HEK293 (cell line): ENCODE results near the gene TMIGD2.

ENCODE experiments used
- GFI1B ChIP-seq: fragments of 450-650 bp; formaldehyde crosslinking; IDR thresholded peaks from 2 replicates; pipeline ENCODE4 v1.5.1; 2016; ENCODE audit warnings: missing biosample characterization, missing genetic modification characterization
- KLF10 ChIP-seq: fragments of 450-650 bp; IDR thresholded peaks from 2 replicates; pipeline ENCODE4 v1.5.1; 2018; ENCODE audit warnings: missing biosample characterization, mild to moderate bottlenecking, missing genetic modification characterization
- KLF16 ChIP-seq: fragments of 450-650 bp; formaldehyde crosslinking; IDR thresholded peaks from 2 replicates; pipeline ENCODE4 v1.5.1; 2017; ENCODE audit warnings: missing biosample characterization, missing genetic modification characterization
- OVOL3 ChIP-seq: fragments of 450-650 bp; formaldehyde crosslinking; IDR thresholded peaks from 2 replicates; pipeline ENCODE4 v1.5.1; 2016; ENCODE audit warnings: missing biosample characterization, missing genetic modification characterization
- RBAK ChIP-seq: fragments of 450-650 bp; formaldehyde crosslinking; IDR thresholded peaks from 2 replicates; pipeline ENCODE4 v1.5.1; 2016; ENCODE audit warnings: missing biosample characterization, missing genetic modification characterization
- SP3 ChIP-seq: fragments of 450-650 bp; formaldehyde crosslinking; IDR thresholded peaks from 2 replicates; pipeline ENCODE4 v1.5.1; 2016; ENCODE audit warnings: missing biosample characterization, missing genetic modification characterization
- ZBTB1 ChIP-seq: fragments of 450-650 bp; formaldehyde crosslinking; IDR thresholded peaks from 2 replicates; pipeline ENCODE4 v1.5.1; 2016; ENCODE audit warnings: missing biosample characterization, missing genetic modification characterization
- ZBTB48 ChIP-seq: fragments of 450-650 bp; formaldehyde crosslinking; IDR thresholded peaks from 2 replicates; pipeline ENCODE4 v1.5.1; 2016; ENCODE audit warnings: missing biosample characterization, missing genetic modification characterization
- ZFP69B ChIP-seq: fragments of 450-650 bp; formaldehyde crosslinking; IDR thresholded peaks from 2 replicates; pipeline ENCODE4 v1.5.1; 2016; ENCODE audit warnings: missing biosample characterization, missing genetic modification characterization
- ZNF423 ChIP-seq: fragments of 450-650 bp; formaldehyde crosslinking; IDR thresholded peaks from 2 replicates; pipeline ENCODE4 v1.5.1; 2016; ENCODE audit warnings: missing biosample characterization, missing genetic modification characterization
- ZNF560 ChIP-seq: fragments of 450-650 bp; formaldehyde crosslinking; IDR thresholded peaks from 2 replicates; pipeline ENCODE4 v1.5.1; 2017; ENCODE audit warnings: missing biosample characterization, missing genetic modification characterization, borderline replicate concordance
- ZNF596 ChIP-seq: fragments of 450-650 bp; IDR thresholded peaks from 2 replicates; pipeline ENCODE4 v1.5.0; 2018; ENCODE audit warnings: missing biosample characterization, mild to moderate bottlenecking, missing genetic modification characterization, moderate library complexity
- ZNF629 ChIP-seq: fragments of 450-650 bp; formaldehyde crosslinking; IDR thresholded peaks from 2 replicates; pipeline ENCODE4 v1.5.1; 2017; ENCODE audit warnings: missing biosample characterization, missing genetic modification characterization
- ZNF76 ChIP-seq: fragments of 450-650 bp; formaldehyde crosslinking; IDR thresholded peaks from 2 replicates; pipeline ENCODE4; 2016; ENCODE audit warnings: low read depth, missing biosample characterization, missing genetic modification characterization, borderline replicate concordance
- ZSCAN16 ChIP-seq: fragments of 450-650 bp; formaldehyde crosslinking; IDR thresholded peaks from 2 replicates; pipeline ENCODE4 v1.5.1; 2016; ENCODE audit warnings: missing biosample characterization, missing genetic modification characterization
- ZXDB ChIP-seq: fragments of 450-650 bp; formaldehyde crosslinking; IDR thresholded peaks from 2 replicates; pipeline ENCODE4 v1.5.1; 2016; ENCODE audit warnings: missing biosample characterization, missing genetic modification characterization
- TF ChIP-seq, protein P1 (sequence below): fragments of 450-650 bp; formaldehyde crosslinking; IDR thresholded peaks from 2 replicates; pipeline ENCODE4 v1.5.1; 2016; ENCODE audit warnings: missing biosample characterization, missing genetic modification characterization
- TF ChIP-seq, protein P2 (sequence below): fragments of 450-650 bp; formaldehyde crosslinking; IDR thresholded peaks from 2 replicates; pipeline ENCODE4 v1.5.1; 2016; ENCODE audit warnings: missing biosample characterization, missing genetic modification characterization
- TF ChIP-seq, protein P3 (sequence below): fragments of 450-650 bp; formaldehyde crosslinking; IDR thresholded peaks from 2 replicates; pipeline ENCODE4 v1.5.1; 2016; ENCODE audit warnings: missing biosample characterization, missing genetic modification characterization, low read depth
- TF ChIP-seq, protein P4 (sequence below): fragments of 450-650 bp; formaldehyde crosslinking; IDR thresholded peaks from 2 replicates; pipeline ENCODE4 v1.5.1; 2016; ENCODE audit warnings: missing biosample characterization, missing genetic modification characterization
- TF ChIP-seq, protein P5 (sequence below): fragments of 450-650 bp; formaldehyde crosslinking; IDR thresholded peaks from 2 replicates; pipeline ENCODE4 v1.5.1; 2016; ENCODE audit warnings: missing biosample characterization, missing genetic modification characterization
- TF ChIP-seq, protein P6 (sequence below): IDR thresholded peaks from 2 replicates; pipeline ENCODE4 v1.6.1; 2011; ENCODE audit warnings: mild to moderate bottlenecking, low read depth, low read length, borderline replicate concordance
- TF ChIP-seq, protein P7 (sequence below): fragments of 450-650 bp; formaldehyde crosslinking; conservative IDR thresholded peaks from 2 replicates; pipeline ENCODE4 v1.5.1; 2016; ENCODE audit warnings: low read depth, missing biosample characterization, missing genetic modification characterization

TMIGD2 gene

DNA sequence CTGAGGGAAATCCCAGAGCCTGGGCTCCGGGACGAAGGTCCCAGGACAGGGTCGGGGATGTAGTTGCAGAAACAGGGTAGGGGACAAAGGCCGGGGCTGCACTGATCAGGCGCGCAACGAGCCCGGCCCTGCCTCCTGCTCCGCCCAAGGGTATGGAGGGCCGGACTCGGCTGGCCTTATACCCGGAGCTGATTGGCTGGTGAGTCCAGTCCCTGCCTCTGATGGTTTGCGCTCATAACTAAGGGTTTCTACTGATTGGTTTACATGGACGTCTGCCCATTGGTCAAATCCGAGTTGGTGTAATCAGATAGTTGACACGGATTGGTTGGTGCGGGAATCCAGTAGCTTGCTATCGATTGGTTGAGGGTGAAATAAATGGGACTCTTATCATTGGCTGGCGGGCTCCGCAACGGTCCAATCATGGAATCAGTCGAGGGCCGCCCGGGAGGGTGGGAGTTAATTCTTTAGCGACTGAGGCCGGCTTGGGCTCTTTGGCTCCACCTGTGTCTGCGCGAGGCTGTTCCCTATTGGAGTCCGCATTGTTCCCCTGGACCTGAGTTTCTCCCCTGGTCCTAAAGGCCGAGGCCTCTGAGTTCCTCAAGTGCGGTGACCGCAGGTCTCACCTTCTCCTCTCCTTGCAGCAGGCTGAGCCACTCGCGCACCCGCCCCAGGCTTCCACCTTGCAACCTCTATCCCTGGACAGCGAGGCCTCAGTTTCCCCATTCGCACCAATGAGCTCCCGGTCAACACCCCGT is 40.6 kb upstream of the TMIGD2 start (continued):
- TF ChIP-seq, protein P1, sequence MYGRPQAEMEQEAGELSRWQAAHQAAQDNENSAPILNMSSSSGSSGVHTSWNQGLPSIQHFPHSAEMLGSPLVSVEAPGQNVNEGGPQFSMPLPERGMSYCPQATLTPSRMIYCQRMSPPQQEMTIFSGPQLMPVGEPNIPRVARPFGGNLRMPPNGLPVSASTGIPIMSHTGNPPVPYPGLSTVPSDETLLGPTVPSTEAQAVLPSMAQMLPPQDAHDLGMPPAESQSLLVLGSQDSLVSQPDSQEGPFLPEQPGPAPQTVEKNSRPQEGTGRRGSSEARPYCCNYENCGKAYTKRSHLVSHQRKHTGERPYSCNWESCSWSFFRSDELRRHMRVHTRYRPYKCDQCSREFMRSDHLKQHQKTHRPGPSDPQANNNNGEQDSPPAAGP (tag by site-specific recombination): peak; percentile 88
- no peak for TF ChIP-seq ZNF560 (tag by site-specific recombination)
- TF ChIP-seq RBAK (tag by site-specific recombination): no peak
- peak; percentile 90 for TF ChIP-seq KLF16 (tag by site-specific recombination)
- TF ChIP-seq ZBTB1 (tag by site-specific recombination): peak; percentile 58; the same call in 1 of the 2 replicates
- TF ChIP-seq, protein P2, sequence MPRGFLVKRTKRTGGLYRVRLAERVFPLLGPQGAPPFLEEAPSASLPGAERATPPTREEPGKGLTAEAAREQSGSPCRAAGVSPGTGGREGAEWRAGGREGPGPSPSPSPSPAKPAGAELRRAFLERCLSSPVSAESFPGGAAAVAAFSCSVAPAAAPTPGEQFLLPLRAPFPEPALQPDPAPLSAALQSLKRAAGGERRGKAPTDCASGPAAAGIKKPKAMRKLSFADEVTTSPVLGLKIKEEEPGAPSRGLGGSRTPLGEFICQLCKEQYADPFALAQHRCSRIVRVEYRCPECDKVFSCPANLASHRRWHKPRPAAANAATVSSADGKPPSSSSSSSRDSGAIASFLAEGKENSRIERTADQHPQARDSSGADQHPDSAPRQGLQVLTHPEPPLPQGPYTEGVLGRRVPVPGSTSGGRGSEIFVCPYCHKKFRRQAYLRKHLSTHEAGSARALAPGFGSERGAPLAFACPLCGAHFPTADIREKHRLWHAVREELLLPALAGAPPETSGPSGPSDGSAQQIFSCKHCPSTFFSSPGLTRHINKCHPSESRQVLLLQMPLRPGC (tag by site-specific recombination): peak; percentile 72; the same call in 1 of the 2 replicates
- TF ChIP-seq, protein P3, sequence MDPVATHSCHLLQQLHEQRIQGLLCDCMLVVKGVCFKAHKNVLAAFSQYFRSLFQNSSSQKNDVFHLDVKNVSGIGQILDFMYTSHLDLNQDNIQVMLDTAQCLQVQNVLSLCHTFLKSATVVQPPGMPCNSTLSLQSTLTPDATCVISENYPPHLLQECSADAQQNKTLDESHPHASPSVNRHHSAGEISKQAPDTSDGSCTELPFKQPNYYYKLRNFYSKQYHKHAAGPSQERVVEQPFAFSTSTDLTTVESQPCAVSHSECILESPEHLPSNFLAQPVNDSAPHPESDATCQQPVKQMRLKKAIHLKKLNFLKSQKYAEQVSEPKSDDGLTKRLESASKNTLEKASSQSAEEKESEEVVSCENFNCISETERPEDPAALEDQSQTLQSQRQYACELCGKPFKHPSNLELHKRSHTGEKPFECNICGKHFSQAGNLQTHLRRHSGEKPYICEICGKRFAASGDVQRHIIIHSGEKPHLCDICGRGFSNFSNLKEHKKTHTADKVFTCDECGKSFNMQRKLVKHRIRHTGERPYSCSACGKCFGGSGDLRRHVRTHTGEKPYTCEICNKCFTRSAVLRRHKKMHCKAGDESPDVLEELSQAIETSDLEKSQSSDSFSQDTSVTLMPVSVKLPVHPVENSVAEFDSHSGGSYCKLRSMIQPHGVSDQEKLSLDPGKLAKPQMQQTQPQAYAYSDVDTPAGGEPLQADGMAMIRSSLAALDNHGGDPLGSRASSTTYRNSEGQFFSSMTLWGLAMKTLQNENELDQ: no peak
- TF ChIP-seq, protein P4, sequence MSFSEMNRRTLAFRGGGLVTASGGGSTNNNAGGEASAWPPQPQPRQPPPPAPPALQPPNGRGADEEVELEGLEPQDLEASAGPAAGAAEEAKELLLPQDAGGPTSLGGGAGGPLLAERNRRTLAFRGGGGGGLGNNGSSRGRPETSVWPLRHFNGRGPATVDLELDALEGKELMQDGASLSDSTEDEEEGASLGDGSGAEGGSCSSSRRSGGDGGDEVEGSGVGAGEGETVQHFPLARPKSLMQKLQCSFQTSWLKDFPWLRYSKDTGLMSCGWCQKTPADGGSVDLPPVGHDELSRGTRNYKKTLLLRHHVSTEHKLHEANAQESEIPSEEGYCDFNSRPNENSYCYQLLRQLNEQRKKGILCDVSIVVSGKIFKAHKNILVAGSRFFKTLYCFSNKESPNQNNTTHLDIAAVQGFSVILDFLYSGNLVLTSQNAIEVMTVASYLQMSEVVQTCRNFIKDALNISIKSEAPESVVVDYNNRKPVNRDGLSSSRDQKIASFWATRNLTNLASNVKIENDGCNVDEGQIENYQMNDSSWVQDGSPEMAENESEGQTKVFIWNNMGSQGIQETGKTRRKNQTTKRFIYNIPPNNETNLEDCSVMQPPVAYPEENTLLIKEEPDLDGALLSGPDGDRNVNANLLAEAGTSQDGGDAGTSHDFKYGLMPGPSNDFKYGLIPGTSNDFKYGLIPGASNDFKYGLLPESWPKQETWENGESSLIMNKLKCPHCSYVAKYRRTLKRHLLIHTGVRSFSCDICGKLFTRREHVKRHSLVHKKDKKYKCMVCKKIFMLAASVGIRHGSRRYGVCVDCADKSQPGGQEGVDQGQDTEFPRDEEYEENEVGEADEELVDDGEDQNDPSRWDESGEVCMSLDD (tag by site-specific recombination): peak; percentile 56
- TF ChIP-seq KLF10 (tag by site-specific recombination): peak; percentile 80
- TF ChIP-seq ZNF423: no peak; the same call in 1 of the 2 replicates
- no peak for TF ChIP-seq ZSCAN16 (tag by site-specific recombination)
- TF ChIP-seq GFI1B: no peak
- peak; percentile 81 for TF ChIP-seq SP3 (tag by site-specific recombination)
- TF ChIP-seq, protein P5, sequence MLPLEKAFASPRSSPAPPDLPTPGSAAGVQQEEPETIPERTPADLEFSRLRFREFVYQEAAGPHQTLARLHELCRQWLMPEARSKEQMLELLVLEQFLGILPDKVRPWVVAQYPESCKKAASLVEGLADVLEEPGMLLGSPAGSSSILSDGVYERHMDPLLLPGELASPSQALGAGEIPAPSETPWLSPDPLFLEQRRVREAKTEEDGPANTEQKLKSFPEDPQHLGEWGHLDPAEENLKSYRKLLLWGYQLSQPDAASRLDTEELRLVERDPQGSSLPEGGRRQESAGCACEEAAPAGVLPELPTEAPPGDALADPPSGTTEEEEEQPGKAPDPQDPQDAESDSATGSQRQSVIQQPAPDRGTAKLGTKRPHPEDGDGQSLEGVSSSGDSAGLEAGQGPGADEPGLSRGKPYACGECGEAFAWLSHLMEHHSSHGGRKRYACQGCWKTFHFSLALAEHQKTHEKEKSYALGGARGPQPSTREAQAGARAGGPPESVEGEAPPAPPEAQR: 0 out of 2 replicates have a peak, but pooled peaks have one; percentile 22
- TF ChIP-seq, protein P6, sequence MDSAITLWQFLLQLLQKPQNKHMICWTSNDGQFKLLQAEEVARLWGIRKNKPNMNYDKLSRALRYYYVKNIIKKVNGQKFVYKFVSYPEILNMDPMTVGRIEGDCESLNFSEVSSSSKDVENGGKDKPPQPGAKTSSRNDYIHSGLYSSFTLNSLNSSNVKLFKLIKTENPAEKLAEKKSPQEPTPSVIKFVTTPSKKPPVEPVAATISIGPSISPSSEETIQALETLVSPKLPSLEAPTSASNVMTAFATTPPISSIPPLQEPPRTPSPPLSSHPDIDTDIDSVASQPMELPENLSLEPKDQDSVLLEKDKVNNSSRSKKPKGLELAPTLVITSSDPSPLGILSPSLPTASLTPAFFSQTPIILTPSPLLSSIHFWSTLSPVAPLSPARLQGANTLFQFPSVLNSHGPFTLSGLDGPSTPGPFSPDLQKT: no peak
- TF ChIP-seq ZNF596: no peak
- peak; percentile 59; the same call in 1 of the 2 replicates for TF ChIP-seq ZNF629
- TF ChIP-seq ZFP69B (tag by site-specific recombination): peak; percentile 69; the same call in 1 of the 2 replicates
- TF ChIP-seq ZBTB48 (tag by site-specific recombination): peak; percentile 23; the same call in 1 of the 2 replicates
- TF ChIP-seq, protein P7, sequence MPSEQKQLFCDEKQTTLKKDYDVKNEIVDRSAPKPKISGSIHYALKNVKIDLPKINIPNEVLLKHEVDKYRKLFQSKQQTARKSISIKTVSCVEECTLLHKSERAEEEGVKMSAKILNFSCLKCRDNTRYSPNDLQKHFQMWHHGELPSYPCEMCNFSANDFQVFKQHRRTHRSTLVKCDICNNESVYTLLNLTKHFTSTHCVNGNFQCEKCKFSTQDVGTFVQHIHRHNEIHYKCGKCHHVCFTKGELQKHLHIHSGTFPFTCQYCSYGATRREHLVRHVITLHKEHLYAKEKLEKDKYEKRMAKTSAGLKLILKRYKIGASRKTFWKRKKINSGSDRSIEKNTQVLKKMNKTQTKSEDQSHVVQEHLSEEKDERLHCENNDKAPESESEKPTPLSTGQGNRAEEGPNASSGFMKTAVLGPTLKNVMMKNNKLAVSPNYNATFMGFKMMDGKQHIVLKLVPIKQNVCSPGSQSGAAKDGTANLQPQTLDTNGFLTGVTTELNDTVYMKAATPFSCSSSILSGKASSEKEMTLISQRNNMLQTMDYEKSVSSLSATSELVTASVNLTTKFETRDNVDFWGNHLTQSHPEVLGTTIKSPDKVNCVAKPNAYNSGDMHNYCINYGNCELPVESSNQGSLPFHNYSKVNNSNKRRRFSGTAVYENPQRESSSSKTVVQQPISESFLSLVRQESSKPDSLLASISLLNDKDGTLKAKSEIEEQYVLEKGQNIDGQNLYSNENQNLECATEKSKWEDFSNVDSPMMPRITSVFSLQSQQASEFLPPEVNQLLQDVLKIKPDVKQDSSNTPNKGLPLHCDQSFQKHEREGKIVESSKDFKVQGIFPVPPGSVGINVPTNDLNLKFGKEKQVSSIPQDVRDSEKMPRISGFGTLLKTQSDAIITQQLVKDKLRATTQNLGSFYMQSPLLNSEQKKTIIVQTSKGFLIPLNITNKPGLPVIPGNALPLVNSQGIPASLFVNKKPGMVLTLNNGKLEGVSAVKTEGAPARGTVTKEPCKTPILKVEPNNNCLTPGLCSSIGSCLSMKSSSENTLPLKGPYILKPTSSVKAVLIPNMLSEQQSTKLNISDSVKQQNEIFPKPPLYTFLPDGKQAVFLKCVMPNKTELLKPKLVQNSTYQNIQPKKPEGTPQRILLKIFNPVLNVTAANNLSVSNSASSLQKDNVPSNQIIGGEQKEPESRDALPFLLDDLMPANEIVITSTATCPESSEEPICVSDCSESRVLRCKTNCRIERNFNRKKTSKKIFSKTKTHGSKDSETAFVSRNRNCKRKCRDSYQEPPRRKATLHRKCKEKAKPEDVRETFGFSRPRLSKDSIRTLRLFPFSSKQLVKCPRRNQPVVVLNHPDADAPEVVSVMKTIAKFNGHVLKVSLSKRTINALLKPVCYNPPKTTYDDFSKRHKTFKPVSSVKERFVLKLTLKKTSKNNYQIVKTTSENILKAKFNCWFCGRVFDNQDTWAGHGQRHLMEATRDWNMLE (tag by site-specific recombination): no peak
- TF ChIP-seq ZXDB (tag by site-specific recombination): peak; percentile 77; the same call in 1 of the 2 replicates
- TF ChIP-seq ZNF76: 0 out of 2 replicates have a peak, but pooled peaks have one; percentile 42
- TF ChIP-seq OVOL3 (tag by site-specific recombination): 0 out of 2 replicates have a peak, but pooled peaks have one; percentile 18
